NCI-H2196 treated with DMSO at 0.1 percent for 48 hours (cell line): ENCODE results near the gene ACTR1B.
"Not testable (repeated sequence)": the region's sequence is repeated elsewhere in the genome, so short reads cannot be mapped to it uniquely, and the experiment has no call there.

Source experiments
- DNase-seq: peaks from one replicate; lab custom pipeline; 2025; ENCODE audit not compliant: unreplicated experiment; lab: John Stamatoyannopoulos, UW

Gene ACTR1B

GRCh38 chr2:97618939-97619827 lies 44.7 kb downstream of the ACTR1B start:
- not testable (repeated sequence) for DNase-seq

- DNase-seq = no peak
Observed at GRCh38 chr2:97617911-97618310, 45.9 kb downstream of the ACTR1B start.

- not testable (repeated sequence) for DNase-seq
Observed at GRCh38 chr2:97615746-97616145, 48.1 kb downstream of the ACTR1B start.

DNA sequence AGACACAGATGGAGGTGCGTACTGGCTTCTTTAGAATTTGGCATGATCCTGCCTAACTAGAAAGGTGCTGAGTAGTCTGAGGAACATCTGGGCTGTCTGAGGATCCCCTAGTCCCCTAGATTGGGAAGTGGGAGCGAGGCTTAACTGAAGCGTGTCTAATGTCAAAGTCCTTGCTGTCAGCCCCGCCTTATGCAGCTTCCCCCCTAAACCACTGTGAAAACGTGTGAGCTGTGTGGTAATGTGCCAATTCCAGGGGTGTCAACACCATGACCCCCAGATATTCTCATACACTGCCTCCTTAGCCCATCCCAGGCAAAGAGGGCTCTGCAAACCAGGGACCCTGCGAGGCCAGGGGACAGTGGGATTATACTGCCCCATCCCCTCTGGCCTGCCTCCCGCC lies 51.9 kb downstream of the ACTR1B start:
- DNase-seq = not testable (repeated sequence)

DNA sequence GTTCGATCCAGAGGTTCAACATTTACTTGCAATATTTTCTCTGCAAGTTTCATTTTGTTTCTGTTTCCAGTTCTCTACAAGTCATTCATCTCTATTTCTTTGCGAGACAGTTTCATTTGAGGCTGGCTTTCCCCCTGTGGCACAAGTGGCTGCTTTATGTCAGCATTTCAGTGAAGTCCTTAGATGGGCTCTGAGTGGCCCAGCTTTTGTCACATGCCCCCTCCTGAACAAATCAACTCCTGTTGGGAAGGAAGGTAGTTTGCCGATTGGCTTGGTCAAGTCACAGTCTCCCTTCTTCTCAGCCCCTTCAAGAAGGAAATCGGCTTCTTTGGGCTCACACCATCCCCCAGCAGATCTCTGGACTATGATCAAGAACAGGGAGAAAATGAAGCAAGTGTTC lies 55.1 kb downstream of the ACTR1B start:
- DNase-seq = not testable (repeated sequence)
